Measurements from ENCODE around the gene KCNB1. TPM values are rescaled to one million over a fixed set of nuclear protein-coding genes. Genes with fewer than 3 reads are reported as not detected.

The KCNB1 gene
- under 1 TPM in 2 of 6 donors, not detected in 4; 0.05 to 0.15 TPM for polyA plus RNA-seq (ENCODE audit: low read depth in 6 of 6)

- Mint-ChIP-seq H3K36me3 (peaks cover 7 to 24% of the 10 kb centered on the region in 2 donors), H3K9me3 (peaks cover 0 to 10% (median 5%) of the 10 kb centered on the region in 7 donors), H3K27ac (peak within 1 kb of the TSS in 1 of 6 donors; percentile 37), H3K4me3 (peak within 1 kb of the TSS in 7 of 8 donors; percentile 6 to 79 (median 61)), H3K4me1 (peaks cover 6 to 18% (median 9%) of the 10 kb centered on the region in 3 donors), H3K27me3 (peaks cover 46 to 90% (median 78%) of the 10 kb centered on the region in 3 donors)
- ATAC-seq (ENCODE audit: low read depth in 2 of 2): peak; percentile 55 to 57
- DNase-seq: peak; percentile 8
Observed at GRCh38 chr20:49482621-49483017, at the start of gene KCNB1. Gene KCNB1 (minus strand): TSS chr20:49482668. CDS start chr20:49482480, 188 bp downstream.

- no peak for DNase-seq
- no peaks in the 10 kb centered on the region for H3K36me3 Mint-ChIP-seq
- H3K4me3 Mint-ChIP-seq: no peak overlapping the region
- H3K9me3 Mint-ChIP-seq: peaks cover 0 to 6% (median 0%) of the 10 kb centered on the region in 7 donors
- peaks cover 0 to 2% (median 0%) of the 10 kb centered on the region in 3 donors for H3K4me1 Mint-ChIP-seq
- H3K27ac Mint-ChIP-seq: no peak overlapping the region
- no peak for ATAC-seq (ENCODE audit: low read depth in 2 of 2)
- H3K27me3 Mint-ChIP-seq: peaks cover 0 to 28% (median 3%) of the 10 kb centered on the region in 3 donors
Observed at GRCh38 chr20:49529470-49529869, 47.0 kb upstream of the KCNB1 start.

GRCh38 chr20:49526568-49526967 is 44.1 kb upstream of the KCNB1 start:
- H3K27ac Mint-ChIP-seq: no peak overlapping the region
- peaks cover 0 to 17% of the 10 kb centered on the region in 2 donors for H3K36me3 Mint-ChIP-seq
- peaks cover 0 to 17% (median 6%) of the 10 kb centered on the region in 7 donors for H3K9me3 Mint-ChIP-seq
- ATAC-seq (ENCODE audit: low read depth in 2 of 2): no peak
- peaks cover 0 to 3% (median 0%) of the 10 kb centered on the region in 3 donors for H3K4me1 Mint-ChIP-seq
- no peak for DNase-seq
- peaks cover 9 to 41% (median 19%) of the 10 kb centered on the region in 3 donors for H3K27me3 Mint-ChIP-seq
- H3K4me3 Mint-ChIP-seq: no peak overlapping the region

- Mint-ChIP-seq H3K4me3 (no peak overlapping the region), H3K27me3 (peaks cover 9 to 46% (median 25%) of the 10 kb centered on the region in 3 donors), H3K4me1 (peaks cover 0 to 3% (median 0%) of the 10 kb centered on the region in 3 donors), H3K9me3 (peaks cover 0 to 17% (median 6%) of the 10 kb centered on the region in 7 donors), H3K36me3 (peaks cover 0 to 17% of the 10 kb centered on the region in 2 donors), H3K27ac (no peak overlapping the region)
- ATAC-seq (ENCODE audit: low read depth in 2 of 2) (no peak), DNase-seq (no peak)
Observed at GRCh38 chr20:49526056-49526455, 43.6 kb upstream of the KCNB1 start.

GRCh38 chr20:49523767-49524360 is 41.4 kb upstream of the KCNB1 start:
- Mint-ChIP-seq H3K27ac (no peak overlapping the region), H3K36me3 (peaks cover 0 to 17% of the 10 kb centered on the region in 2 donors), H3K9me3 (peaks cover 0 to 17% (median 6%) of the 10 kb centered on the region in 7 donors), H3K4me3 (no peak overlapping the region), H3K27me3 (peaks cover 14 to 48% (median 43%) of the 10 kb centered on the region in 3 donors), H3K4me1 (peaks cover 0 to 3% (median 0%) of the 10 kb centered on the region in 3 donors)
- ATAC-seq (ENCODE audit: low read depth in 2 of 2) (no peak), DNase-seq (no peak)

GRCh38 chr20:49521356-49521755 is 38.9 kb upstream of the KCNB1 start:
- no peak for ATAC-seq (ENCODE audit: low read depth in 2 of 2)
- Mint-ChIP-seq H3K4me1 (peaks cover 0 to 3% (median 0%) of the 10 kb centered on the region in 3 donors), H3K27ac (no peak overlapping the region)

GRCh38 chr20:49519777-49520359 is 37.4 kb upstream of the KCNB1 start:
- DNase-seq (no peak), ATAC-seq (ENCODE audit: low read depth in 2 of 2) (no peak)
- Mint-ChIP-seq H3K9me3 (peaks cover 0 to 16% (median 6%) of the 10 kb centered on the region in 7 donors), H3K27me3 (peaks cover 26 to 54% (median 50%) of the 10 kb centered on the region in 3 donors), H3K36me3 (peaks cover 0 to 17% of the 10 kb centered on the region in 2 donors), H3K4me1 (peaks cover 0 to 3% (median 0%) of the 10 kb centered on the region in 3 donors), H3K27ac (no peak overlapping the region), H3K4me3 (no peak overlapping the region)

More at GRCh38 chr20:49521356-49521755, 38.9 kb upstream of the KCNB1 start:
- H3K27me3 Mint-ChIP-seq: peaks cover 26 to 54% (median 53%) of the 10 kb centered on the region in 3 donors
- peaks cover 0 to 19% (median 6%) of the 10 kb centered on the region in 7 donors for H3K9me3 Mint-ChIP-seq
- DNase-seq: no peak
- H3K4me3 Mint-ChIP-seq: no peak overlapping the region
- H3K36me3 Mint-ChIP-seq: peaks cover 0 to 17% of the 10 kb centered on the region in 2 donors

GRCh38 chr20:49519212-49519712 is 36.8 kb upstream of the KCNB1 start:
- H3K4me3 Mint-ChIP-seq: peak overlapping the region in 1 of 8 donors; percentile 42
- H3K27me3 Mint-ChIP-seq: peaks cover 30 to 54% (median 49%) of the 10 kb centered on the region in 3 donors
- H3K36me3 Mint-ChIP-seq: peaks cover 0 to 17% of the 10 kb centered on the region in 2 donors
- no peak overlapping the region for H3K27ac Mint-ChIP-seq
- DNase-seq (no peak), ATAC-seq (ENCODE audit: low read depth in 2 of 2) (no peak)
- H3K9me3 Mint-ChIP-seq: peaks cover 0 to 12% (median 6%) of the 10 kb centered on the region in 7 donors
- peaks cover 0 to 3% (median 0%) of the 10 kb centered on the region in 3 donors for H3K4me1 Mint-ChIP-seq

GRCh38 chr20:49518576-49518975 is 36.1 kb upstream of the KCNB1 start:
- ATAC-seq (ENCODE audit: low read depth in 2 of 2) (no peak), DNase-seq (no peak)
- Mint-ChIP-seq H3K36me3 (peaks cover 0 to 17% of the 10 kb centered on the region in 2 donors), H3K9me3 (peaks cover 0 to 8% (median 5%) of the 10 kb centered on the region in 7 donors), H3K4me3 (no peak overlapping the region), H3K27me3 (peaks cover 30 to 56% (median 54%) of the 10 kb centered on the region in 3 donors), H3K4me1 (peaks cover 0 to 3% (median 0%) of the 10 kb centered on the region in 3 donors), H3K27ac (no peak overlapping the region)

GRCh38 chr20:49517805-49518100 is 35.3 kb upstream of the KCNB1 start:
- Mint-ChIP-seq H3K4me3 (no peak overlapping the region), H3K9me3 (peaks cover 0 to 9% (median 3%) of the 10 kb centered on the region in 7 donors), H3K27ac (peak overlapping the region in 1 of 6 donors; percentile 75), H3K36me3 (peaks cover 0 to 9% of the 10 kb centered on the region in 2 donors), H3K27me3 (peaks cover 30 to 49% (median 46%) of the 10 kb centered on the region in 3 donors), H3K4me1 (peaks cover 0 to 3% (median 0%) of the 10 kb centered on the region in 3 donors)
- DNase-seq (no peak), ATAC-seq (ENCODE audit: low read depth in 2 of 2) (no peak)

- Mint-ChIP-seq H3K4me3 (no peak overlapping the region), H3K27ac (no peak overlapping the region), H3K9me3 (peaks cover 0 to 8% (median 1%) of the 10 kb centered on the region in 7 donors), H3K27me3 (peaks cover 26 to 45% (median 41%) of the 10 kb centered on the region in 3 donors), H3K4me1 (peaks cover 0 to 2% (median 0%) of the 10 kb centered on the region in 3 donors), H3K36me3 (peaks cover 0 to 6% of the 10 kb centered on the region in 2 donors)
- no peak for DNase-seq
- no peak for ATAC-seq (ENCODE audit: low read depth in 2 of 2)
Observed at GRCh38 chr20:49516916-49517804, 34.7 kb upstream of the KCNB1 start.

- H3K9me3 Mint-ChIP-seq: peaks cover 0 to 4% (median 0%) of the 10 kb centered on the region in 7 donors
- no peaks in the 10 kb centered on the region for H3K36me3 Mint-ChIP-seq
- H3K27ac Mint-ChIP-seq: no peak overlapping the region
- H3K27me3 Mint-ChIP-seq: peaks cover 21 to 39% (median 27%) of the 10 kb centered on the region in 3 donors
- DNase-seq: no peak
- no peak for ATAC-seq (ENCODE audit: low read depth in 2 of 2)
- H3K4me1 Mint-ChIP-seq: no peaks in the 10 kb centered on the region
- no peak overlapping the region for H3K4me3 Mint-ChIP-seq
Observed at GRCh38 chr20:49515586-49515985, 33.1 kb upstream of the KCNB1 start.

GRCh38 chr20:49513517-49513916 is 31.0 kb upstream of the KCNB1 start:
- H3K4me1 Mint-ChIP-seq: no peaks in the 10 kb centered on the region
- no peak overlapping the region for H3K4me3 Mint-ChIP-seq
- no peaks in the 10 kb centered on the region for H3K36me3 Mint-ChIP-seq
- DNase-seq (no peak), ATAC-seq (ENCODE audit: low read depth in 2 of 2) (no peak)
- H3K9me3 Mint-ChIP-seq: peaks cover 0 to 4% (median 0%) of the 10 kb centered on the region in 7 donors
- no peak overlapping the region for H3K27ac Mint-ChIP-seq
- peaks cover 13 to 31% (median 24%) of the 10 kb centered on the region in 3 donors for H3K27me3 Mint-ChIP-seq
